IMR-90 (cell line): ENCODE results near the gene BSDC1. TPM values are rescaled to one million over a fixed set of nuclear protein-coding genes. Genes with fewer than 3 reads are reported as not detected.
A peak's percentile ranks its signal among the peaks of the same experiment; 100 is the strongest.

Experiments
- ATAC-seq: fragments of 200-7000 bp; cut with Tn5 transposase; 2 replicates; pipeline ENCODE4 v1.9.1; 2020; ENCODE audit warnings: low read depth, mild to moderate bottlenecking, moderate library complexity
- BruUV-seq: library from RNA; stranded (reverse); fragments of 400-500 nt; replicated peaks from 2 replicates; lab custom pipeline; 2021; lab: Mats Ljungman, UMichigan
- CTCF ChIA-PET: fragments of 300-600 bp; formaldehyde crosslinking; extraction: SDS; loops from one replicate; lab custom pipeline; 2021; ENCODE audit warnings: antibody characterized with exemption; lab: Yijun Ruan, JAX
- POLR2A ChIA-PET: fragments of 300-600 bp; sonication (Branson Sonifier 250); formaldehyde crosslinking; loops from one replicate; lab custom pipeline; 2022; ENCODE audit warnings: antibody characterized with exemption; ENCODE audit not compliant: unreplicated experiment; lab: Charles Lee
- DNase-seq: peaks from one replicate; pipeline ENCODE4 v3.0.0; 2013
- H2AFZ ChIP-seq: replicated peaks from 2 replicates; pipeline ENCODE3; 2013; ENCODE audit warnings: low read length, mild to moderate bottlenecking; ENCODE audit not compliant: poor library complexity
- H2AK5ac ChIP-seq: 2 replicates; pipeline ENCODE4 v1.6.1; 2013; ENCODE audit warnings: low read depth, low read length, inconsistent platforms
- H2AK9ac ChIP-seq: replicated peaks from 2 replicates; pipeline ENCODE3; 2013; ENCODE audit warnings: mild to moderate bottlenecking, low read depth, low read length, moderate library complexity; ENCODE audit not compliant: poor library complexity
- H2BK120ac ChIP-seq: 2 replicates; pipeline ENCODE4 v1.6.1; 2013; ENCODE audit warnings: low read depth, low read length, inconsistent platforms
- H2BK15ac ChIP-seq: 3 replicates; pipeline ENCODE4 v1.6.1; 2013; ENCODE audit warnings: low read depth, low read length, inconsistent platforms
- H2BK20ac ChIP-seq: 2 replicates; pipeline ENCODE4 v1.6.1; 2013; ENCODE audit warnings: low read depth, mild to moderate bottlenecking, inconsistent platforms, low read length, moderate library complexity
- H2BK5ac ChIP-seq: 2 replicates; pipeline ENCODE4 v1.6.1; 2013; ENCODE audit warnings: mild to moderate bottlenecking, low read depth, low read length, inconsistent platforms; ENCODE audit not compliant: poor library complexity, severe bottlenecking
- H3K14ac ChIP-seq: replicated peaks from 2 replicates; pipeline ENCODE4 v1.6.1; 2013; ENCODE audit warnings: low read depth, low read length, inconsistent platforms
- H3K18ac ChIP-seq: 2 replicates; pipeline ENCODE4 v1.6.1; 2013; ENCODE audit warnings: low read depth, low read length, control low read depth
- H3K23ac ChIP-seq: 2 replicates; pipeline ENCODE4 v1.6.1; 2013; ENCODE audit warnings: low read depth, low read length, inconsistent platforms
- H3K27ac ChIP-seq: 2 replicates; pipeline ENCODE4 v1.5.1; 2013; ENCODE audit warnings: mild to moderate bottlenecking, control low read depth, low read length; ENCODE audit not compliant: insufficient read depth
- H3K27me3 ChIP-seq: 2 replicates; pipeline ENCODE4 v1.6.1; 2013; ENCODE audit warnings: low read length; ENCODE audit not compliant: control insufficient read depth, insufficient read depth
- H3K36me3 ChIP-seq: 2 replicates; pipeline ENCODE4 v1.6.1; 2013; ENCODE audit warnings: low read length, mixed read lengths; ENCODE audit not compliant: control insufficient read depth, insufficient read depth
- H3K4ac ChIP-seq: 2 replicates; pipeline ENCODE4 v1.6.1; 2013; ENCODE audit warnings: low read depth, low read length, inconsistent platforms
- H3K4me1 ChIP-seq: 2 replicates; pipeline ENCODE4 v1.6.1; 2013; ENCODE audit warnings: low read length, mixed read lengths; ENCODE audit not compliant: control insufficient read depth, insufficient read depth
- H3K4me2 ChIP-seq: 2 replicates; pipeline ENCODE4 v1.6.1; 2013; ENCODE audit warnings: low read depth, mild to moderate bottlenecking, control low read depth, low read length, moderate library complexity
- H3K4me3 ChIP-seq: 2 replicates; pipeline ENCODE4 v1.5.1; 2013; ENCODE audit warnings: low read depth, mild to moderate bottlenecking, control low read depth, low read length, moderate library complexity; ENCODE audit not compliant: insufficient read depth
- H3K56ac ChIP-seq: 2 replicates; pipeline ENCODE4 v1.6.1; 2013; ENCODE audit warnings: low read length, inconsistent platforms; ENCODE audit not compliant: insufficient read depth; ENCODE audit errors: extremely low read depth
- H3K79me1 ChIP-seq, 2 experiments: 2 replicates each; pipeline ENCODE4 v1.6.1; 2013; ENCODE audit warnings: low read length in 2 of 2, inconsistent platforms in 1 of 2, low read depth in 1 of 2
- H3K9ac ChIP-seq: 2 replicates; pipeline ENCODE4 v1.6.1; 2013; ENCODE audit warnings: low read depth, low read length, control low read depth
- H3K9me1 ChIP-seq: 2 replicates; pipeline ENCODE4 v1.6.1; 2013; ENCODE audit warnings: low read length, inconsistent platforms; ENCODE audit not compliant: insufficient read depth
- H3K9me3 ChIP-seq: 2 replicates; pipeline ENCODE4 v1.6.1; 2013; ENCODE audit warnings: low read length; ENCODE audit not compliant: control insufficient read depth, insufficient read depth
- H4K20me1 ChIP-seq: 2 replicates; pipeline ENCODE4 v1.6.1; 2013; ENCODE audit warnings: low read length, inconsistent platforms; ENCODE audit not compliant: insufficient read depth
- H4K5ac ChIP-seq: 2 replicates; pipeline ENCODE4 v1.6.1; 2013; ENCODE audit warnings: mild to moderate bottlenecking, low read depth, low read length, control low read depth
- H4K8ac ChIP-seq, 2 experiments: 2 replicates each; pipeline ENCODE4 v1.6.1; 2013; ENCODE audit warnings: low read depth in 2 of 2, low read length in 2 of 2, control low read depth in 1 of 2, inconsistent platforms in 1 of 2
- H4K91ac ChIP-seq: 2 replicates; pipeline ENCODE4 v1.6.1; 2013; ENCODE audit warnings: low read depth, low read length, inconsistent platforms; ENCODE audit not compliant: insufficient read depth
- MXI1 ChIP-seq: IDR thresholded peaks from 2 replicates; pipeline ENCODE4 v1.6.1; 2012; ENCODE audit warnings: low read depth, mild to moderate bottlenecking, low read length, moderate library complexity, borderline replicate concordance
- WGBS, 2 experiments: methylation state at CpG; one replicate each; pipeline versions ENCODE4 v1.1.5 to v1.1.7; 2013; ENCODE audit warnings: missing lambda C conversion rate in 2 of 2; ENCODE audit not compliant: insufficient read length in 1 of 2; ENCODE audit errors: extremely low coverage in 2 of 2; 5-methylcytosine and 5-hydroxymethylcytosine counted together
- dilution Hi-C: fragments of 300-500 bp; cut with HindIII; formaldehyde crosslinking; loops from one replicate; pipeline ENCODE4 v1.14.3; 2018; ENCODE audit warnings: low sequenced_read_pairs; ENCODE audit not compliant: unreplicated experiment
- in situ Hi-C: fragments of 300-500 bp; cut with MboI; formaldehyde crosslinking; loops from 3 replicates; pipeline ENCODE4 v1.14.3; 2019; ENCODE audit warnings: low sequenced_read_pairs, inconsistent platforms, mixed read lengths
- intact Hi-C: fragments of 100-400 bp; cut with micrococcal nuclease; formaldehyde crosslinking; loops from 2 replicates; pipeline ENCODE4 v1.10.0; 2022
- polyA plus RNA-seq, 3 experiments: library from polyadenylated mRNA; depleted of rRNA; stranded (reverse); fragments of >200 nt; gene quantifications; 2 replicates each; pipeline ENCODE4 v1.2.3, GENCODE V29; 2012; ENCODE audit warnings: low replicate concordance in 1 of 3
- total RNA-seq: library from RNA; depleted of rRNA; stranded (reverse); fragments of >200 nt; gene quantifications from 2 replicates; pipeline ENCODE4 v1.2.3, GENCODE V29; 2012
- TF ChIP-seq, protein P1 (sequence below): conservative IDR thresholded peaks from 2 replicates; pipeline ENCODE4 v1.5.1; 2012; ENCODE audit warnings: mild to moderate bottlenecking, low read depth, low read length, improper control_type of control experiment

Gene BSDC1
- total and polyA plus RNA-seq, 2 of the 4 experiments (the other 2 are of a cell fraction) = 56.8 to 60.4 TPM

DNA sequence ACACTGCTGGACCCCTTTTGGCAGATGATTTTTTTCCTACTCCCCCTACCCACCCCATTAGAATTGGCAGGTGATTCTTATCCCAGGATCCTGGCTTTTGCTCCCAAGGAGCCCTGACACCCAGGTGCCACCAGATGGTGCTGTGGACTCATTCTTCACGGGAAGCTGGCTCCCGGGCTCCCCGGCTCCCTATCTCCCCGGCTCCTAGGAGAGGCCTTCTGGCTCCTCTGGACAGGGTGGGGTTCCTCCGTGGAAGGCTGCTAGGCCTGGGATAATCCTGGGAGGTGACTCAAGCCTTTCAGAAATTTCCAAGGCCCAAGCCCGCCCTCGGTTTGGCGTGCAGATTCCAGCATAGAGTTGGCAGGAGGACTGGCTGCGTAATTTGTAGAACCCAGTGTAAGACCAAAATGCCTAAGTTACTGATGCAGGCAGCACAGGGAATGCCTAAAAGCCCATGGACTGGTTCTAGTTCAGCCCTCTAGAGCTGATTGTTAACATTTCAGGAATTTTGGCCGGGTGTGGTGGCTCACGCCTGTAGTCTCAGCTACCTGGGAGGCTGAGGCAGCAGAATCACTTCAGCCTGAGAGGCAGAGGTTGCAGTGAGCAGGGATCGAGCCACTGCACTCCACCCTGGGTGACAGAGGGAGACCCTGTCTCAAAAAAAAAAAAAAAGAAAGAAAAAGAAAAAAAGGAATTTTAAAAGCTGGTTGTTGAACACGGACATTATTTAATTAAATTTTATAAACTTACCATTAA is 6.8 kb upstream of the BSDC1 start (continued):
- TF ChIP-seq, protein P1, sequence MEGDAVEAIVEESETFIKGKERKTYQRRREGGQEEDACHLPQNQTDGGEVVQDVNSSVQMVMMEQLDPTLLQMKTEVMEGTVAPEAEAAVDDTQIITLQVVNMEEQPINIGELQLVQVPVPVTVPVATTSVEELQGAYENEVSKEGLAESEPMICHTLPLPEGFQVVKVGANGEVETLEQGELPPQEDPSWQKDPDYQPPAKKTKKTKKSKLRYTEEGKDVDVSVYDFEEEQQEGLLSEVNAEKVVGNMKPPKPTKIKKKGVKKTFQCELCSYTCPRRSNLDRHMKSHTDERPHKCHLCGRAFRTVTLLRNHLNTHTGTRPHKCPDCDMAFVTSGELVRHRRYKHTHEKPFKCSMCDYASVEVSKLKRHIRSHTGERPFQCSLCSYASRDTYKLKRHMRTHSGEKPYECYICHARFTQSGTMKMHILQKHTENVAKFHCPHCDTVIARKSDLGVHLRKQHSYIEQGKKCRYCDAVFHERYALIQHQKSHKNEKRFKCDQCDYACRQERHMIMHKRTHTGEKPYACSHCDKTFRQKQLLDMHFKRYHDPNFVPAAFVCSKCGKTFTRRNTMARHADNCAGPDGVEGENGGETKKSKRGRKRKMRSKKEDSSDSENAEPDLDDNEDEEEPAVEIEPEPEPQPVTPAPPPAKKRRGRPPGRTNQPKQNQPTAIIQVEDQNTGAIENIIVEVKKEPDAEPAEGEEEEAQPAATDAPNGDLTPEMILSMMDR = peak; percentile 91
- no peak for TF ChIP-seq MXI1

DNA sequence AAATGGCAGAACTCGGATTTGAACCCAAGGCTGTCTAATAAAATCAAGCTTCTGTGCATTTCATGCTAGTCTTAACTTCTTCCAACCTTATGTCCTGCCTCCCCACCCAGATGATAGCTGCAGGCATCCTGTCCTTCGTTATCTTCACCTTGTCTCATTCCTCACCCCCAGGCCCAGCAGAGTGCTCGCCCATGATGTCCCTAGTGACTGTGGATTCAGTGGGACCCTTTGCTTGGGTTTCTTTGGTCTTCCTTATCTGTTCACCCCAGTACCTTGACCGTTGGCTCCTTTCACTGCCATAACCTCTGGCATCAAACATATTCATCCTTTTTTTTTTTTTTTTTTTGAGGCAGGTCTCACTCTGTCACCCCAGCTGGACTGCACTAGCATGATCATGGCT is 5.6 kb upstream of the BSDC1 start:
- H2BK5ac ChIP-seq = no peak overlapping the region
- no peak overlapping the region for H3K18ac ChIP-seq
- no peak overlapping the region for H3K23ac ChIP-seq
- WGBS, 2 experiments = 95% methylated on average over 2 of the region's 4 CpGs; no CpG with 5 or more reads in 1 of the 2 experiments
- no peaks in the 10 kb centered on the region for H3K36me3 ChIP-seq
- H2AK9ac ChIP-seq = no peak overlapping the region
- H2AFZ ChIP-seq = no peak overlapping the region
- no peak overlapping the region for H3K4me3 ChIP-seq
- H3K9me1 ChIP-seq = no peaks in the 10 kb centered on the region; the same call in 1 of the 2 replicates
- in situ Hi-C loops (no loop called here), dilution Hi-C loops (no loop called here), intact Hi-C loops (loop anchor here (2.0 to 5.0 kb wide), 3 partner anchors 373 to 487 kb away; partner anchors contain the start of gene HPCA)
- H3K9ac ChIP-seq = no peak overlapping the region
- ChIA-PET POLR2A (no interaction called here), CTCF (interaction anchor here (1.3 to 2.9 kb wide), 2 partner anchors 11 to 191 kb away, joined by 3 to 15 read pairs; partner anchors contain the start of gene DCDC2B)
- H3K4me2 ChIP-seq = no peak overlapping the region
- H2BK20ac ChIP-seq = no peak overlapping the region
- H3K27me3 ChIP-seq = no peaks in the 10 kb centered on the region
- TF ChIP-seq MXI1 = no peak
- H3K56ac ChIP-seq = no peak overlapping the region
- H3K4ac ChIP-seq = no peak overlapping the region
- H4K8ac ChIP-seq = no peak overlapping the region
- H2BK120ac ChIP-seq = no peak overlapping the region
- no peak overlapping the region for H3K14ac ChIP-seq
- H2BK15ac ChIP-seq = no peak overlapping the region
- no peaks in the 10 kb centered on the region for H3K9me3 ChIP-seq
- no peak overlapping the region for H2AK5ac ChIP-seq
- H3K4me1 ChIP-seq = peaks cover 3% of the 10 kb centered on the region; the same call in 1 of the 2 replicates
- H4K20me1 ChIP-seq = no peaks in the 10 kb centered on the region
- DNase-seq (no peak), ATAC-seq (no peak)
- H4K91ac ChIP-seq = no peak overlapping the region
- no peak overlapping the region for H4K5ac ChIP-seq
- BruUV-seq = no TSS peak
- H3K79me1 ChIP-seq = peaks cover 0 to 12% of the 10 kb centered on the region in 2 experiments; a peak in 2 of 4 replicates
- H3K27ac ChIP-seq = no peak overlapping the region
